Astrocyte of the spinal cord (primary cell): Measurements from ENCODE around the gene NME7.
"Not testable (repeated sequence)": the region's sequence is repeated elsewhere in the genome, so short reads cannot be mapped to it uniquely, and the experiment has no call there.

Experiments used
- DNase-seq: peaks from one replicate; pipeline ENCODE4 v3.0.0; 2011; ENCODE audit warnings: low read depth, low spot score
- H3K4me3 ChIP-seq: 2 replicates; pipeline ENCODE4 v1.5.1; 2011; ENCODE audit warnings: low read depth, mild to moderate bottlenecking, low read length, moderate library complexity
- CTCF ChIP-seq: IDR thresholded peaks from 2 replicates; pipeline ENCODE4 v1.5.1; 2012; ENCODE audit warnings: low read depth, mild to moderate bottlenecking, low read length, inconsistent platforms
- in situ Hi-C: cut with HindIII; loops from 2 replicates; pipeline ENCODE4 v1.10.0; 2017; ENCODE audit warnings: low sequenced_read_pairs

NME7 gene

GRCh38 chr1:169184812-169185211 lies 182.8 kb downstream of the NME7 start:
- in situ Hi-C loops: no loop called here
- H3K4me3 ChIP-seq: no peak overlapping the region
- no peak for DNase-seq
- TF ChIP-seq CTCF: no peak

GRCh38 chr1:169180174-169180573 lies 187.4 kb downstream of the NME7 start:
- no peak for DNase-seq
- H3K4me3 ChIP-seq: no peak overlapping the region
- in situ Hi-C loops: no loop called here
- no peak for TF ChIP-seq CTCF

- DNase-seq, H3K4me3 ChIP-seq, in situ Hi-C loops: not testable (repeated sequence)
Observed at GRCh38 chr1:169179431-169179830, 188.2 kb downstream of the NME7 start.

GRCh38 chr1:169175461-169175860 lies 192.1 kb downstream of the NME7 start:
- in situ Hi-C loops: no loop called here
- no peak for DNase-seq
- no peak overlapping the region for H3K4me3 ChIP-seq
- no peak for TF ChIP-seq CTCF

GRCh38 chr1:169163059-169163458 lies 204.5 kb downstream of the NME7 start:
- DNase-seq: no peak
- in situ Hi-C loops: no loop called here

GRCh38 chr1:169161496-169162194 lies 206.0 kb downstream of the NME7 start:
- no peak for TF ChIP-seq CTCF
- in situ Hi-C loops: no loop called here
- peak; percentile 30 for DNase-seq
- no peak overlapping the region for H3K4me3 ChIP-seq

More at GRCh38 chr1:169163059-169163458, 204.5 kb downstream of the NME7 start:
- H3K4me3 ChIP-seq: no peak overlapping the region
- no peak for TF ChIP-seq CTCF

- peak; percentile 24 for DNase-seq
- TF ChIP-seq CTCF: no peak
- in situ Hi-C loops: no loop called here
Observed at GRCh38 chr1:169160845-169161495, 206.6 kb downstream of the NME7 start.

More at GRCh38 chr1:169160845-169161495, 206.6 kb downstream of the NME7 start:
- H3K4me3 ChIP-seq: no peak overlapping the region
